HepG2 (cell line): Measurements from ENCODE around the gene CACNA2D3. TPM values are rescaled to one million over a fixed set of nuclear protein-coding genes. Genes with fewer than 3 reads are reported as not detected.

ENCODE experiments used
- ATAC-seq: fragments of 200-7000 bp; cut with Tn5 transposase; 3 replicates; pipeline ENCODE4 v1.9.1; 2020; ENCODE audit warnings: mild to moderate bottlenecking, moderate library complexity
- BruUV-seq: library from RNA; stranded (reverse); fragments of 400-500 nt; replicated peaks from 2 replicates; lab custom pipeline; 2021; lab: Mats Ljungman, UMichigan
- CTCF ChIA-PET: fragments of 300-600 bp; formaldehyde crosslinking; extraction: SDS; loops from one replicate; lab custom pipeline; 2021; ENCODE audit warnings: low total read pairs, inconsistent platforms, low intra/inter-chr PET ratio; lab: Yijun Ruan, JAX
- POLR2A ChIA-PET: fragments of 350-600 bp; sonication (Branson Sonifier 250); formaldehyde crosslinking; loops from one replicate; lab custom pipeline; 2020; ENCODE audit warnings: antibody characterized with exemption, inconsistent platforms; lab: Yijun Ruan, JAX
- DNase-seq: peaks from one replicate; pipeline ENCODE4 v3.0.0-alpha.2; 2015; ENCODE audit warnings: low spot score
- FAIRE-seq: peaks from 3 replicates; lab custom pipeline; 2011; peaks lifted over from hg19 to GRCh38; lab: Jason Lieb, UNC
- H2AFZ ChIP-seq: one replicate; pipeline ENCODE4 v1.6.1; 2011; ENCODE audit warnings: low read length, inconsistent platforms
- H3K27ac ChIP-seq: fragments of 300-600 bp; 3 replicates; pipeline ENCODE4 v1.8.0; 2011; ENCODE audit warnings: mixed run types, mild to moderate bottlenecking, mixed read lengths, low read length, inconsistent platforms; ENCODE audit not compliant: insufficient read depth; ENCODE audit errors: extremely low read length
- H3K27me3 ChIP-seq, 2 experiments: fragments of 200-600 bp in 1 of 2; 2 replicates in 1 of 2; 3 replicates in 1 of 2; pipeline versions ENCODE4 v1.6.0 to v1.8.0; 2011; ENCODE audit warnings: low read length in 2 of 2, mild to moderate bottlenecking in 2 of 2, moderate library complexity in 2 of 2, inconsistent platforms in 1 of 2; ENCODE audit not compliant: insufficient read depth in 2 of 2, control insufficient read depth in 1 of 2
- H3K36me3 ChIP-seq, 2 experiments: fragments of 200-600 bp in 1 of 2; replicated peaks in 1 of 2; 2 replicates in 1 of 2; 3 replicates in 1 of 2; pipeline versions ENCODE4 v1.5.1 to v1.8.0; 2011; ENCODE audit warnings: low read length in 2 of 2, inconsistent platforms in 1 of 2; ENCODE audit not compliant: insufficient read depth in 2 of 2, control insufficient read depth in 1 of 2
- H3K4me1 ChIP-seq: 2 replicates; pipeline ENCODE4 v1.5.1; 2012; ENCODE audit warnings: low read length, inconsistent platforms; ENCODE audit not compliant: insufficient read depth
- H3K4me2 ChIP-seq: 2 replicates; pipeline ENCODE4 v1.6.0; 2011; ENCODE audit warnings: low read depth, low read length, inconsistent platforms
- H3K4me3 ChIP-seq, 3 experiments: fragments of 200-600 bp in 1 of 3; sonication (generic), shearing (Covaris generic) in 1 of 3; replicated peaks in 1 of 3; 2 replicates each; pipeline ENCODE4 v1.5.1; 2011 to 2016; ENCODE audit warnings: low read length in 3 of 3, inconsistent platforms in 2 of 3, low read depth in 2 of 3, mild to moderate bottlenecking in 2 of 3, control low read depth in 1 of 3, mixed read lengths in 1 of 3; ENCODE audit not compliant: insufficient read depth in 1 of 3
- H3K79me2 ChIP-seq: one replicate; pipeline ENCODE4 v1.6.1; 2011; ENCODE audit warnings: low read length, inconsistent platforms; ENCODE audit not compliant: insufficient read depth
- H3K9ac ChIP-seq: 2 replicates; pipeline ENCODE4 v1.6.0; 2011; ENCODE audit warnings: mild to moderate bottlenecking, low read depth, low read length, inconsistent platforms; ENCODE audit not compliant: insufficient read depth
- H3K9me3 ChIP-seq: 2 replicates; pipeline ENCODE4 v1.5.1; 2012; ENCODE audit warnings: mild to moderate bottlenecking, low read length
- H4K20me1 ChIP-seq: 2 replicates; pipeline ENCODE4 v1.6.0; 2011; ENCODE audit warnings: inconsistent platforms, mild to moderate bottlenecking, low read length, moderate library complexity; ENCODE audit not compliant: insufficient read depth
- BHLHE40 ChIP-seq: IDR thresholded peaks from 2 replicates; pipeline ENCODE4 v1.6.1; 2011; ENCODE audit warnings: low read length, improper control_type of control experiment
- CEBPZ ChIP-seq: IDR thresholded peaks from 2 replicates; pipeline ENCODE4 v1.6.1; 2012; ENCODE audit warnings: low read length, improper control_type of control experiment
- EP300 ChIP-seq, 3 experiments: sonication (generic) in 1 of 3; formaldehyde crosslinking in 1 of 3; IDR thresholded peaks; 2 replicates each; pipeline versions ENCODE4 v1.5.1 to v1.6.1; 2011 to 2020; ENCODE audit warnings: low read depth in 2 of 3, low read length in 2 of 3, borderline replicate concordance in 1 of 3, improper control_type of control experiment in 1 of 3, mild to moderate bottlenecking in 1 of 3, missing genetic modification reagents in 1 of 3, moderate library complexity in 1 of 3
- ETS1 ChIP-seq: sonication (generic); formaldehyde crosslinking; IDR thresholded peaks from 2 replicates; pipeline ENCODE4 v1.4.0; 2020; ENCODE audit warnings: missing genetic modification reagents
- FOXO1 ChIP-seq: sonication (generic); formaldehyde crosslinking; IDR thresholded peaks from 2 replicates; pipeline ENCODE4 v1.4.0; 2020; ENCODE audit warnings: missing genetic modification reagents
- FOXO4 ChIP-seq: sonication (generic); formaldehyde crosslinking; conservative IDR thresholded peaks from 2 replicates; pipeline ENCODE4 v1.8.1; 2023; ENCODE audit warnings: missing genetic modification reagents
- HHEX ChIP-seq: IDR thresholded peaks from 2 replicates; pipeline ENCODE4 v1.6.1; 2016; ENCODE audit warnings: control low read depth
- HIVEP1 ChIP-seq: sonication (generic); formaldehyde crosslinking; IDR thresholded peaks from 2 replicates; pipeline ENCODE4 v1.4.0; 2020; ENCODE audit warnings: mild to moderate bottlenecking, missing genetic modification reagents
- HNF4A ChIP-seq: sonication (generic); formaldehyde crosslinking; IDR thresholded peaks from 2 replicates; pipeline ENCODE4 v1.4.0; 2020; ENCODE audit warnings: missing genetic modification reagents
- HNRNPL ChIP-seq: fragments of 200-400 bp; formaldehyde crosslinking; IDR thresholded peaks from 2 replicates; pipeline ENCODE4 v1.6.1; 2017; ENCODE audit warnings: mild to moderate bottlenecking, low read depth, low read length
- JUNB ChIP-seq: sonication (generic); formaldehyde crosslinking; IDR thresholded peaks from 2 replicates; pipeline ENCODE4 v1.8.0; 2022; ENCODE audit warnings: missing genetic modification reagents, mild to moderate bottlenecking, borderline replicate concordance
- MZF1 ChIP-seq: sonication (generic); formaldehyde crosslinking; IDR thresholded peaks from 2 replicates; pipeline ENCODE4 v1.8.1; 2023; ENCODE audit warnings: mild to moderate bottlenecking, missing genetic modification reagents, borderline replicate concordance
- NFE2L1 ChIP-seq: sonication (generic); formaldehyde crosslinking; IDR thresholded peaks from 2 replicates; pipeline ENCODE4 v1.4.0; 2020; ENCODE audit warnings: missing genetic modification reagents, mild to moderate bottlenecking, borderline replicate concordance
- SMC3 ChIP-seq: IDR thresholded peaks from 2 replicates; pipeline ENCODE4 v1.6.1; 2011; ENCODE audit warnings: low read length, improper control_type of control experiment
- SNAI1 ChIP-seq: sonication (generic); formaldehyde crosslinking; IDR thresholded peaks from 2 replicates; pipeline ENCODE4 v1.5.0; 2020; ENCODE audit warnings: mild to moderate bottlenecking, missing genetic modification reagents, borderline replicate concordance
- ZNF432 ChIP-seq: sonication (generic); formaldehyde crosslinking; IDR thresholded peaks from 2 replicates; pipeline ENCODE4 v1.5.0; 2020; ENCODE audit warnings: missing genetic modification reagents, mild to moderate bottlenecking, borderline replicate concordance
- ZNF652 ChIP-seq: IDR thresholded peaks from 2 replicates; pipeline ENCODE4 v1.6.1; 2016; ENCODE audit warnings: low read depth, borderline replicate concordance
- ZNF777 ChIP-seq: sonication (generic); formaldehyde crosslinking; IDR thresholded peaks from 2 replicates; pipeline ENCODE4 v1.4.0; 2020; ENCODE audit warnings: missing genetic modification reagents
- WGBS: methylation state at CpG from one replicate; pipeline ENCODE4 v1.1.6; 2017; ENCODE audit warnings: low lambda C conversion rate; 5-methylcytosine and 5-hydroxymethylcytosine counted together
- in situ Hi-C: cut with HindIII; loops from 2 replicates; pipeline ENCODE4 v1.10.0; 2017; ENCODE audit warnings: low pct_unique_long_range_greater_than_20kb; ENCODE audit not compliant: extremely low pct_ligation_motif_present
- intact Hi-C: fragments of 100-400 bp; cut with micrococcal nuclease; formaldehyde crosslinking; loops from one replicate; pipeline ENCODE4 v1.10.0; 2022; ENCODE audit not compliant: unreplicated experiment
- polyA plus RNA-seq, 8 experiments: library from polyadenylated mRNA; depleted of rRNA in 3 of 8; stranded (reverse) in 7 of 8; unstranded in 1 of 8; fragments of >200 nt; fragmentation: Illumina TruSeq in 4 of 8; extraction: Trizol in 4 of 8; gene quantifications; 2 replicates each; pipeline versions ENCODE4 v1.2.1 to v1.2.3, GENCODE V29; 2011 to 2016; ENCODE audit warnings: low read depth in 4 of 8, missing spikeins in 1 of 8, mixed read lengths in 1 of 8; ENCODE audit not compliant: insufficient read depth in 1 of 8
- total RNA-seq, 5 experiments: library from RNA; depleted of rRNA; stranded (reverse); fragments of >200 nt; fragmentation: Illumina TruSeq; extraction: Trizol; gene quantifications; 2 replicates each; pipeline ENCODE4 v1.2.3, GENCODE V29; 2016; ENCODE audit warnings: low read depth in 1 of 5

CACNA2D3 gene
- total and polyA plus RNA-seq, 2 of the 13 experiments (the other 11 are each of a cell fraction or from before 2014, with no cell fraction given) = not detected

- no peak for TF ChIP-seq MZF1 (CRISPR knock-in tag)
- no peak for TF ChIP-seq HNRNPL
- TF ChIP-seq EP300 (IDR thresholded peaks at IDR 0.05; ENCODE audit: low read depth in 2 of 2, low read length in 2 of 2) = no peak
- no peak for TF ChIP-seq EP300 (CRISPR knock-in tag; IDR thresholded peaks at IDR 0.05; ENCODE audit: borderline replicate concordance)
- no peak for TF ChIP-seq CEBPZ
- TF ChIP-seq SMC3 = no peak
- TF ChIP-seq HNF4A (CRISPR knock-in tag) = no peak
- TF ChIP-seq SNAI1 (CRISPR knock-in tag) = no peak
- no peak for TF ChIP-seq ZNF777 (CRISPR knock-in tag)
- TF ChIP-seq, all 625 proteins: peak for 0
Measured at GRCh38 chr3:54171951-54172350, 49.6 kb downstream of the CACNA2D3 start (continued).

- CTCF ChIA-PET = no interaction called here
- TF ChIP-seq BHLHE40 = no peak
- TF ChIP-seq FOXO1 = no peak
- TF ChIP-seq ZNF432 (CRISPR knock-in tag) = no peak
- TF ChIP-seq JUNB (CRISPR knock-in tag) = no peak
- TF ChIP-seq FOXO4 = no peak
- no peak for TF ChIP-seq HIVEP1 (CRISPR knock-in tag)
- TF ChIP-seq ZNF652 (CRISPR knock-in tag) = no peak
- TF ChIP-seq NFE2L1 = no peak
- no peak for TF ChIP-seq ETS1 (CRISPR knock-in tag)
- TF ChIP-seq HHEX = no peak
Measured at GRCh38 chr3:54173371-54173770, 51.0 kb downstream of the CACNA2D3 start.

More at GRCh38 chr3:54173371-54173770, 51.0 kb downstream of the CACNA2D3 start:
- ATAC-seq (no peak), DNase-seq (no peak), FAIRE-seq (no peak)
- 21% methylated on average over 3 of the region's 3 CpGs for WGBS
- intact Hi-C loops = no loop called here
- Histone ChIP-seq H3K4me2 (no peak overlapping the region), H3K27me3 (no peaks in the 10 kb centered on the region; a peak in 1 of 5 replicates), H3K9ac (no peak overlapping the region), H3K4me3 (no peak overlapping the region), H3K9me3 (no peaks in the 10 kb centered on the region), H3K4me1 (no peaks in the 10 kb centered on the region), H3K36me3 (no peaks in the 10 kb centered on the region), H2AFZ (no peak overlapping the region), H3K79me2 (no peaks in the 10 kb centered on the region), H3K27ac (no peak overlapping the region), H4K20me1 (no peaks in the 10 kb centered on the region)
- no TSS peak for BruUV-seq
- in situ Hi-C loops = no loop called here
- POLR2A ChIA-PET = no interaction called here
